Thoracic aorta (tissue), 2 donors: Measurements from ENCODE around the gene S100A3. TPM values are rescaled to one million over a fixed set of nuclear protein-coding genes. Genes with fewer than 3 reads are reported as not detected.

ENCODE experiments used
- ATAC-seq: fragments of 150-250 bp; one replicate; pipeline ENCODE4 v1.8.0; 2017; ENCODE audit warnings: low read depth; ENCODE audit not compliant: insufficient number of reproducible peaks, low FRiP score
- DNase-seq: peaks from one replicate; pipeline ENCODE4 v3.0.0-alpha.2; 2020; ENCODE audit warnings: low spot score
- H3K27ac ChIP-seq, 2 donors: fragments of 200-600 bp; sonication (generic); 1 replicate in 1 of 2; 2 replicates in 1 of 2; pipeline ENCODE4 v1.5.1; 2016; ENCODE audit warnings: mild to moderate bottlenecking in 2 of 2, moderate library complexity in 2 of 2
- H3K27me3 ChIP-seq: fragments of 200-600 bp; sonication (generic); replicated peaks from 2 replicates; pipeline ENCODE4 v1.6.0; 2016; ENCODE audit warnings: mild to moderate bottlenecking; ENCODE audit not compliant: insufficient read depth
- H3K36me3 ChIP-seq: fragments of 200-600 bp; sonication (generic); one replicate; pipeline ENCODE4 v1.5.1; 2016
- H3K4me1 ChIP-seq, 2 donors: fragments of 200-600 bp; sonication (generic); 1 replicate in 1 of 2; 2 replicates in 1 of 2; pipeline versions ENCODE4 v1.5.1 to v1.6.0; 2016; ENCODE audit warnings: low read depth in 2 of 2, mild to moderate bottlenecking in 1 of 2; ENCODE audit not compliant: control insufficient read depth in 1 of 2
- H3K4me3 ChIP-seq: fragments of 200-600 bp; sonication (generic); 2 replicates; pipeline ENCODE4 v1.5.1; 2016; ENCODE audit warnings: mild to moderate bottlenecking
- H3K9me3 ChIP-seq: fragments of 200-600 bp; sonication (generic); 2 replicates; pipeline ENCODE4 v1.5.1; 2016
- total RNA-seq, 2 donors: library from RNA; depleted of rRNA; stranded (reverse); fragments of >200 nt; gene quantifications; one replicate each; pipeline versions ENCODE4 v1.1.0 to v1.2.3, GENCODE V29; 2016
- TF ChIP-seq, protein P1 (sequence below): fragments of 200-600 bp; sonication (generic); IDR thresholded peaks from one replicate; pipeline ENCODE4 v1.5.1; 2019; ENCODE audit warnings: antibody characterized with exemption

S100A3 gene
- total RNA-seq, 2 donors from 2014 or later: 3.1 to 25.0 TPM

DNA sequence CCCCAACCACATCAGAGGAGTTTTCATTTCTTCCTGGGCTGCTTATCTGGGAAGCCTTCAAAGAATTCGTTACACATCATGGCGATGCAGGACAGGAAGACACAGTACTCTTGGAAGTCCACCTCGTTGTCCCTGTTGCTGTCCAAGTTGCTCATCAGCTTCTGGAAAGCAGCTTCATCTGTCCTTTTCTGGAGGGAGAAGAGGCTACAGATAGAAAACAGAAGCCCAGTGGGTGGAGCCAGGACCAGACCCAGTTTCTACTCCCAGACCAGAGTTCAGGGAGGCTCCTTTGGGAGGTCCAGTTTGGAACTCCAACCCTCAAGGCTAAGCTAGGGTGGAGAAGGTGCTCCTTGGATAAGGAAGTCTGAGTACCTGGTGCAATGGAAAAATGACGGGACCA is 5.3 kb downstream of the S100A3 start:
- ATAC-seq: no peak
- Histone ChIP-seq H3K27ac (peak overlapping the region; percentile 80 to 96), H3K4me1 (peaks cover 52 to 74% of the 10 kb centered on the region in 2 donors)

GRCh38 chr1:153542956-153543711 is 5.9 kb downstream of the S100A3 start:
- DNase-seq: no peak
- Histone ChIP-seq H3K9me3 (no peaks in the 10 kb centered on the region), H3K4me1 (peaks cover 46 to 68% of the 10 kb centered on the region in 2 donors), H3K36me3 (no peaks in the 10 kb centered on the region), H3K4me3 (peak overlapping the region; percentile 85), H3K27me3 (no peaks in the 10 kb centered on the region), H3K27ac (peak overlapping the region; percentile 80 to 96)
- TF ChIP-seq, protein P1, sequence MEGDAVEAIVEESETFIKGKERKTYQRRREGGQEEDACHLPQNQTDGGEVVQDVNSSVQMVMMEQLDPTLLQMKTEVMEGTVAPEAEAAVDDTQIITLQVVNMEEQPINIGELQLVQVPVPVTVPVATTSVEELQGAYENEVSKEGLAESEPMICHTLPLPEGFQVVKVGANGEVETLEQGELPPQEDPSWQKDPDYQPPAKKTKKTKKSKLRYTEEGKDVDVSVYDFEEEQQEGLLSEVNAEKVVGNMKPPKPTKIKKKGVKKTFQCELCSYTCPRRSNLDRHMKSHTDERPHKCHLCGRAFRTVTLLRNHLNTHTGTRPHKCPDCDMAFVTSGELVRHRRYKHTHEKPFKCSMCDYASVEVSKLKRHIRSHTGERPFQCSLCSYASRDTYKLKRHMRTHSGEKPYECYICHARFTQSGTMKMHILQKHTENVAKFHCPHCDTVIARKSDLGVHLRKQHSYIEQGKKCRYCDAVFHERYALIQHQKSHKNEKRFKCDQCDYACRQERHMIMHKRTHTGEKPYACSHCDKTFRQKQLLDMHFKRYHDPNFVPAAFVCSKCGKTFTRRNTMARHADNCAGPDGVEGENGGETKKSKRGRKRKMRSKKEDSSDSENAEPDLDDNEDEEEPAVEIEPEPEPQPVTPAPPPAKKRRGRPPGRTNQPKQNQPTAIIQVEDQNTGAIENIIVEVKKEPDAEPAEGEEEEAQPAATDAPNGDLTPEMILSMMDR: no peak
- no peak for ATAC-seq

More for the DNA sequence above, 5.3 kb downstream of the S100A3 start:
- no peaks in the 10 kb centered on the region for H3K36me3 ChIP-seq
- H3K4me3 ChIP-seq: peak overlapping the region; percentile 85
- no peaks in the 10 kb centered on the region for H3K9me3 ChIP-seq
- TF ChIP-seq, protein P1: no peak
- DNase-seq: no peak
- no peaks in the 10 kb centered on the region for H3K27me3 ChIP-seq

DNA sequence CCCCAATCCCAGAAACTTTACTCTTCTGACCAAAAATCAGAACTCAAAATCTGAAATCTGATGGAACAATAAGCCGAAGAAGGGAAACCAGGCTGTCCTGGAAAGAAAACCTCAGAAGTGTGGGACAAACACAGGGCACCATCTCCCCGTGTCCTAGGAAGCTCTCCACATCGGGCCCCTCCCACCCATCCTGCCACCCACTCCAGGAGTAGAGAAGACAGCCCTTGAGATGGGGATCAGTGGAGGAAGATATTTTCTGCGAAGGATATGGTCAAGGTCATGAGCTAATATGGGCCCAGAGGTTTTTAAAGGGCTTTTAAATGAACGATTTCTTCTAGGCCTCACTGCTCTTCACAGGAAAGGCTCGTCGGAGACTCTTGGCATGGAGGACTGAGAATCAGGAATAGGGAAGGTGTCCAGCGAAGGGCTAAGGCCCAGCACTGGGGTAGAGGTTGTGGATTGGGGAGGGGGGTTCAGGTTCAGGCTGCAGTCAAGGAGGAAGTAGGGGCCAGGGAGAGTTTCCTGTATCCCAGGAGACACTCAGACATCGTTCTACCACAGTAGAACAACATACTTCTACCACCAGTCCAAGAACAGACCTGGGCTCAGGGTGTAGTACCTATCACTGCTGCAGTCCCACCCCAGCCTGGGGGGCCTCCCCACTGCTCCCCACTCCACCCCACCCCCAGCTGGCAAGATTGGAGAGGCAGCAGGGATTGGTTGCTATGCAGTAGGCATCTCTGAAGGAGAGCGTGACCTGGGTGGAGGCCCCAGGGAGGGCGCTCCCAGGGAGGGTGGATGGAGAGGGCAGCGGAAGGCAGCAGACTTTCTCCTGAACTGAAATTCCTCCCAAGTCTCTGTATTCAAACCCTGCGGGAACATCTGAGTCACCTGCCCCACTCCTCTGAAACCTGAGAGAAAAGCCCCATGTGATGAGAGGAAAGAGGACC is 7.1 kb downstream of the S100A3 start:
- peak overlapping the region; percentile 80 to 96 for H3K27ac ChIP-seq
- no peak for ATAC-seq
- no peaks in the 10 kb centered on the region for H3K27me3 ChIP-seq
- DNase-seq: no peak
- no peaks in the 10 kb centered on the region for H3K36me3 ChIP-seq
- peaks cover 39 to 56% of the 10 kb centered on the region in 2 donors for H3K4me1 ChIP-seq
- TF ChIP-seq, protein P1: no peak
- H3K4me3 ChIP-seq: no peak overlapping the region
- no peaks in the 10 kb centered on the region for H3K9me3 ChIP-seq

GRCh38 chr1:153540394-153541361 is 8.4 kb downstream of the S100A3 start, which contains the start of gene S100A5:
Gene S100A5 (minus strand): TSS chr1:153540934. CDS start chr1:153540191, 743 bp downstream.
- Histone ChIP-seq H3K4me1 (peaks cover 27 to 50% of the 10 kb centered on the region in 2 donors), H3K36me3 (no peaks in the 10 kb centered on the region), H3K27ac (peak within 1 kb of the TSS; percentile 80 to 96), H3K27me3 (no peaks in the 10 kb centered on the region), H3K9me3 (no peaks in the 10 kb centered on the region), H3K4me3 (no peak within 1 kb of the TSS)
- ATAC-seq: no peak
- TF ChIP-seq, protein P1: no peak
- DNase-seq: no peak
